Naive B cell (primary cell): Measurements from ENCODE around the gene HAPLN2. TPM values are rescaled to one million over a fixed set of nuclear protein-coding genes. Genes with fewer than 3 reads are reported as not detected.
"Not testable (repeated sequence)": the region's sequence is repeated elsewhere in the genome, so short reads cannot be mapped to it uniquely, and the experiment has no call there.

Experiments
- ATAC-seq, 2 donors: fragments of 150-1000 bp; cut with Tn5 transposase; 2 replicates each; pipeline ENCODE4 v1.10.0; 2021; ENCODE audit warnings: low read depth in 2 of 2, mild to moderate bottlenecking in 2 of 2, moderate library complexity in 2 of 2
- DNase-seq: peaks from one replicate; pipeline ENCODE4 v3.0.0; 2022
- H3K27ac Mint-ChIP-seq, 6 donors: one replicate each; pipeline ENCODE4 v1.8.0; 2020 to 2022; ENCODE audit warnings: mild to moderate bottlenecking in 6 of 6, mixed read lengths in 6 of 6, moderate library complexity in 5 of 6, inconsistent platforms in 2 of 6
- H3K27me3 Mint-ChIP-seq, 3 donors: one replicate each; pipeline ENCODE4 v1.8.0; 2021 to 2022; ENCODE audit warnings: mixed read lengths in 3 of 3, mild to moderate bottlenecking in 1 of 3
- H3K36me3 Mint-ChIP-seq, 2 donors: one replicate each; pipeline ENCODE4 v1.8.0; 2020 to 2022; ENCODE audit warnings: mixed read lengths in 2 of 2, inconsistent platforms in 1 of 2, mild to moderate bottlenecking in 1 of 2
- H3K4me1 Mint-ChIP-seq, 3 donors: one replicate each; pipeline ENCODE4 v1.8.0; 2020 to 2022; ENCODE audit warnings: mixed read lengths in 3 of 3, inconsistent platforms in 1 of 3, mild to moderate bottlenecking in 1 of 3, moderate library complexity in 1 of 3
- H3K4me3 Mint-ChIP-seq, 8 donors: one replicate each; pipeline ENCODE4 v1.8.0; 2020 to 2022; ENCODE audit warnings: mild to moderate bottlenecking in 8 of 8, mixed read lengths in 8 of 8, moderate library complexity in 8 of 8, inconsistent platforms in 2 of 8
- H3K9me3 Mint-ChIP-seq, 7 donors: one replicate each; pipeline ENCODE4 v1.8.0; 2020 to 2022; ENCODE audit warnings: mixed read lengths in 7 of 7, mild to moderate bottlenecking in 5 of 7, inconsistent platforms in 2 of 7, moderate library complexity in 1 of 7
- polyA plus RNA-seq, 6 donors: library from polyadenylated mRNA; unstranded; fragments of 300-500 nt; fragmentation: Illumina TruSeq; gene quantifications; one replicate each; pipeline ENCODE4 v1.2.3, GENCODE V29; 2021; ENCODE audit warnings: low read depth in 6 of 6

The HAPLN2 gene
- polyA plus RNA-seq, 6 donors from 2014 or later: not detected

DNA sequence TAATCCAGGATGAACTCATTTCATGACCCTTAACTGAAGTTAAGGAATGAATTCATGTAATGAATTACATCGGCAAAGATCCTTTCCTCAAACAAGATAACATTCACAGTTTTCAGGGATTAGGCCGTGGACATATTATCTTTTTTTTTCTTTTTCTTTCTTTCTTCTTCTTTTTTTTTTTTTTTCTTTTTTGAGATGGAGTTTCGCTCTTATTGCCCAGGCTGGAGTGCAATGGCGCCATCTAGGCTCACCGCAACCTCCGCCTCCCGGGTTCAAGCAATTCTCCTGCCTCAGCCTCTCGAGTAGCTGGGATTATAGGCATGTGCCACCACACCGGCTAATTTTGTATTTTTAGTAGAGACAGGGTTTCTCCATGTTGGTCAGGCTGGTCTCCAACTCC lies 11.9 kb downstream of the HAPLN2 start:
- H3K27ac Mint-ChIP-seq, H3K4me3 Mint-ChIP-seq, DNase-seq, H3K9me3 Mint-ChIP-seq, ATAC-seq, H3K36me3 Mint-ChIP-seq, H3K4me1 Mint-ChIP-seq: not testable (repeated sequence)
- peaks cover 62 to 65% (median 62%) of the 10 kb centered on the region in 3 donors for H3K27me3 Mint-ChIP-seq

DNA sequence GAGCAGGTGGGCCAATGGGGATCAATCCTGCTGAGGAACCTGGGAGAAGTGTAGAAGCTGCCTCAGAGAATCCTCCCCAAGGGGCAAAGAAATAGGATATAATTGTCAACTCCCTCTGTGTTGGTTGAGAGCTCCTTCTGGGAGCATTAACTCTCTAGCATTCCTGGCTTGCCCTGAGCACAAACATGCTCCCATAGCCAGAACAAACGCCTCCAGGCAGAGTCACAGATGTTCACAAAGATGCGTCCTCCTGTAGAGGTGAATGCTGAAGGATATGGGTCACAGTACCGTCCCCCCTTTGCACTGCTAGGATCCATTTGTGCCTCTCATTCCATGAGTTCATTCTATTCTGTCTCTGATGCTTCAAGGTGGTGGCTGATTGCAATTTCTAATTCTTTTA lies 13.1 kb downstream of the HAPLN2 start:
- H3K4me3 Mint-ChIP-seq: peak overlapping the region in 1 of 8 donors; percentile 22
- no peaks in the 10 kb centered on the region for H3K36me3 Mint-ChIP-seq
- H3K4me1 Mint-ChIP-seq: peaks cover 0 to 1% (median 0%) of the 10 kb centered on the region in 3 donors
- H3K27me3 Mint-ChIP-seq: peaks cover 61 to 68% (median 67%) of the 10 kb centered on the region in 3 donors
- ATAC-seq (no peak), DNase-seq (no peak)
- no peak overlapping the region for H3K27ac Mint-ChIP-seq
- no peaks in the 10 kb centered on the region for H3K9me3 Mint-ChIP-seq

DNA sequence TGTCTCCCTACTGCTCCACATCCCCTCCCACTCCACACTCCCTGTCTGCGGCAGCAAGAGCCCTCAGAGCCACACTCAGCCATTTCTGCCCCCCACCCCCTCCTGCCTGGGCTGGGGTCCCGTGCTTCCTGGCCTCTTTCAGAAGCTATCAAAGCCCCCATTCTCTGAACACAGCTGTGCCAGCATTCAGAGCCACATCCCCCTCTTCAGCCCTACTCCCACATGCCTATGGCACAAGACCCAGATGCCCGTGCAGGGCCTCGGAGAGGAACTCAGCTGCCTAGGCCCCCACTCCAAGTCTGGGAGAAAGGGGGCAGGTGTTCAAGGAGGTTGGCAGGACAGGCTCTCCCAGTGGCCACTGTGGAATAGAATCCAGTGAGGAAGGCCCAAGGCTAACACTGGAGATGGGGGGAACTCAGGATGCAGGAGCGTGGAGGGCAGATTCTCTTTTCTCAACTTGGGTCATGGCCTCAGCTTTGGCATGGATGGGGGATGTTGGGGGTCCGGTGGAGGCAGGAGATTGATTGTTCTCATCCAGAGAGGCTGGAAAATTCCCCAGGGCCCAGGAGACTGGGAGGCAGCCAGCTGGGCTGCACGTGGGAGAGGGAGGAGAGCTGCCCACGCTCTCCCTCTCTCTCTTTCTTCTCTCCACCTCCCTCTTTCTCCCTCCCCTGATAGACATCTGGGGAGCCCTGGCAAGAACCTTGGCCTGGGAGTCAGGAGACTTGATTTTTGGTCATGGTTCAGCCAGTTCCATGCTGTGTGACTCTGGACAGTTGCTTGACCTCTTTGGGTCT lies 19.2 kb downstream of the HAPLN2 start:
- Mint-ChIP-seq H3K4me3 (no peak overlapping the region), H3K27ac (no peak overlapping the region), H3K4me1 (peaks cover 17 to 23% (median 18%) of the 10 kb centered on the region in 3 donors), H3K36me3 (peaks cover 0 to 2% of the 10 kb centered on the region in 2 donors), H3K9me3 (no peaks in the 10 kb centered on the region), H3K27me3 (peaks cover 73 to 81% (median 81%) of the 10 kb centered on the region in 3 donors)
- ATAC-seq (no peak), DNase-seq (no peak)

DNA sequence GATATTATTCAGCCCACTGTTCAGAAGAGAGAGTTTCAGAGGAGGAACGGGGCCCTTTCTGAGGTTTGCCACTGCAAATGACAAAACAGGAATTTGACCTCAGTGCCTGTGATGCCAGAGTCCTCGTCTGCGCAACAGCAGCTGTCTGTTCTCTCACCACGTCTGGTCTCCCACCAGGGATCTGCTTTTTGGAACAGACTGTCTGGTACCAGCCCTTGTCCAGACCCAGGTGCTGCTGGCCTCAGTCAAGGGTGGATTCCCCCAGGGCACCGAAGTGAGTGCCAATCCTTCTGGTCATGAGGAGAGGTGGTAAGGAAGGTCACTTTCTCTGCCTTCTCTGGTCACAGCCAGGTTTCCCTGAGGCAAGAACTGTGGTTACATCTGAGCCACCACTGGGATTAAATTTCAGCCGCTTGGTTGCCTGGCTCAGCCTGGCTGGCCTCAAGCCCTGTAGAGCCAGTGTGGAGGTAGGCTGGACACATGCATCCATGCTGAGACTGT lies 20.4 kb downstream of the HAPLN2 start:
- ATAC-seq: no peak
- Mint-ChIP-seq H3K4me3 (peak overlapping the region in 2 of 8 donors; percentile 30 to 39), H3K4me1 (peaks cover 21 to 29% (median 23%) of the 10 kb centered on the region in 3 donors), H3K9me3 (no peaks in the 10 kb centered on the region), H3K36me3 (peaks cover 0 to 7% of the 10 kb centered on the region in 2 donors), H3K27ac (no peak overlapping the region), H3K27me3 (peaks cover 72 to 83% (median 81%) of the 10 kb centered on the region in 3 donors)
- DNase-seq: no peak

DNA sequence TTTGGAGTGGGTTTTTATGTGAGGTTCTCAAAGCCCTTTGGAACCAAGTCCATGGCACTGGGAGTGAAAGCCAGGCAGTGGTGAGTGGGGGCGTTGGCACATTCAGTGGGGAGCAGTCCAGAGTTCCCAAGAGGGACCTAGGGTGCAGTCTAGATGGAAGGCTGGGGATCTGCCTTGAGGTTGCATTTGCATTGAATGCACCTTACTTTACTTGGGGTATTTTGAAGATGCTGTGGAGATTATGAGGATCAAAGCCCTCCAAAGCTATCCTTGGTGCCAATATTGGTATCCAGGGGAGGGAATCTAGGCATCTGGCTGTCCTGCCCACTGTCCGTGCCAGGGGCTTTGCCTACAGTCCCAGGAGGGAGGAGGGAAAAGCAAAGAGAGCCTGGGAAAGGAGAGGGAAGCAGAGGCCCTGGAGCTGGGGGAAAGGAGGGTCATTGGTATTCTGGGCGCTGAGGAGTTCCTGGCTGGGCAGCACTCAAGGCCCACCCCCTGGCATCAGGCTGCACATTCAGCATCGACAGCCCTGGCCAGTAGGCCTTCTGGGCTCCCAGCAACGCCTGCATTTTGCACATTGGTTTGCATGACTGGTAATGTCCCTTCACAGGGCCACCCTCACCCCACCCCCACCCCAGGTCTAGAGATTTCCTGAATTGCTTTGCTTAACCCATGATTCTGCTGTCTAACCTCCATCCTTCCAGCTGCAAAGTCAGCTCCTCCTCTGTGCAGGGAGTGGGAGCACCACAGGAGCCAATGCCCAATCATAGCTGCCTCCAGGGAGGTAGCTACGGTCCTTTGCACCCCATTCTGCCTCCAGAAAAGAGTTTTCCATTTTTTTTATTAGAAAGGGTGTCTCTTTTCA lies 21.9 kb downstream of the HAPLN2 start:
- H3K4me3 Mint-ChIP-seq: peak overlapping the region in 7 of 8 donors; percentile 18 to 82 (median 74)
- peaks cover 75 to 87% (median 86%) of the 10 kb centered on the region in 3 donors for H3K27me3 Mint-ChIP-seq
- no peak for DNase-seq
- peaks cover 0 to 7% of the 10 kb centered on the region in 2 donors for H3K36me3 Mint-ChIP-seq
- peak overlapping the region in 3 of 6 donors; percentile 43 to 79 (median 49) for H3K27ac Mint-ChIP-seq
- ATAC-seq: no peak
- peaks cover 21 to 29% (median 23%) of the 10 kb centered on the region in 3 donors for H3K4me1 Mint-ChIP-seq
- H3K9me3 Mint-ChIP-seq: no peaks in the 10 kb centered on the region

DNA sequence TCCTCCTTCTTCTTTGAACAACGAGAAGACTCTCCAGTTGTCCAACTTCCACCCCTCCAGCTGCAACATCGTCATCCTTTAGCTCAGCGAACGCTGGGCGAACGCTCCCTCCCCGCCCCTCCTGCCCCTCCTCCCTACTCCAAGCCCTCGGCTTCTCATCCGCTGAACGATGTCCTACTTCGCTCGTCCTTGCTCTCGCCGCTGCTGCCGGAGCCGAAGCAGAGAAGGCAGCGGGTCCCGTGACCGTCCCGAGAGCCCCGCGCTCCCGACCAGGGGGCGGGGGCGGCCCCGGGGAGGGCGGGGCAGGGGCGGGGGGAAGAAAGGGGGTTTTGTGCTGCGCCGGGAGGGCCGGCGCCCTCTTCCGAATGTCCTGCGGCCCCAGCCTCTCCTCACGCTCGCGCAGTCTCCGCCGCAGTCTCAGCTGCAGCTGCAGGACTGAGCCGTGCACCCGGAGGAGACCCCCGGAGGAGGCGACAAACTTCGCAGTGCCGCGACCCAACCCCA lies 22.6 kb downstream of the HAPLN2 start, which contains the start of gene BCAN:
Gene BCAN, plus strand, starts transcription at position 357 of the 504 bp plus-strand sequence. CDS start 3,938 bp downstream, outside the sequence.
- Mint-ChIP-seq H3K9me3 (no peaks in the 10 kb centered on the region), H3K36me3 (peaks cover 0 to 7% of the 10 kb centered on the region in 2 donors), H3K27me3 (peaks cover 70 to 87% (median 87%) of the 10 kb centered on the region in 3 donors), H3K4me1 (peaks cover 21 to 29% (median 23%) of the 10 kb centered on the region in 3 donors), H3K27ac (peak within 1 kb of the TSS in 3 of 6 donors; percentile 43 to 79 (median 49)), H3K4me3 (peak within 1 kb of the TSS; percentile 18 to 82 (median 75))
- peak; percentile 39 to 44 for ATAC-seq
- DNase-seq: no peak

DNA sequence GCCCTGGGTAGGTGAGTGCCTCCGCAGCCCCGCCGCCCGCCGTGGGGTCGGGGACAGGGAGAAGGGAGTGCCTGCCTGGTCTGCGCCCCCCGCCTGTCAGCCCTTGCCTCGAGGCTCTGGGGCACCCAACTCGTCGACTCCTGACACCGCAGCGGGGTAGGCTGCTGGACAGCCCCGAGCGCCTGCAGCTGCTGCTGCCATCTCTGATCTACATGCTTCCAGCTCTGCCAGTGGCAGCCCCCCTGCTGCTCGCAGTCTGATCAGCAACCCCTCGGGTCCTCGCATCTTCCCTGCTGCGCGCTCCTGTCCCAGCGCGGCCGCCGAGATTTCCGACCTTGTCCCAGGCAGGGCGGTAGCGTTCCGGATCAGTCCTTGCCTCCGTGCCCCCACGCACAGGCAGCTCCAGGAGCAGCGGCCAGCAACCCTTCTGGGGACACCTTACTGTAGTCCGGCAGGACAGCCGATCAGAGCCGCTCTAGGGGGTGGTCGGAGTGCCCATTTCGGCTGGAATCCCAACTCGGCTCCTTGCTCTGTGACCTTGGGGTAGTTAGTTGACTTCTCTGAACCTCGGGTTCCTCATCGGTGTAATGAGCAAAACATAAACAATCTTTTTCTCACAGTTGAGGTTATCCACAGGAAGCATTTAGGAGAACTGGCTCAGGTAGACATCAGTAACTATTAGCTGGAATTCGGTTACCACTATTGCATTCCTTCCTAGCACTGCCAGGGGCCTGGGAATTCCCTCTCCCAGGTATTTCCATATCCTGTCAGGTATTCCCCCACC lies 23.2 kb downstream of the HAPLN2 start:
- peaks cover 73 to 93% (median 93%) of the 10 kb centered on the region in 3 donors for H3K27me3 Mint-ChIP-seq
- DNase-seq (no peak), ATAC-seq (no peak)
- peak overlapping the region in 1 of 6 donors; percentile 15 for H3K27ac Mint-ChIP-seq
- peaks cover 21 to 29% (median 23%) of the 10 kb centered on the region in 3 donors for H3K4me1 Mint-ChIP-seq
- H3K4me3 Mint-ChIP-seq: peak overlapping the region in 7 of 8 donors; percentile 63 to 77 (median 74)
- peaks cover 0 to 7% of the 10 kb centered on the region in 2 donors for H3K36me3 Mint-ChIP-seq
- no peaks in the 10 kb centered on the region for H3K9me3 Mint-ChIP-seq

DNA sequence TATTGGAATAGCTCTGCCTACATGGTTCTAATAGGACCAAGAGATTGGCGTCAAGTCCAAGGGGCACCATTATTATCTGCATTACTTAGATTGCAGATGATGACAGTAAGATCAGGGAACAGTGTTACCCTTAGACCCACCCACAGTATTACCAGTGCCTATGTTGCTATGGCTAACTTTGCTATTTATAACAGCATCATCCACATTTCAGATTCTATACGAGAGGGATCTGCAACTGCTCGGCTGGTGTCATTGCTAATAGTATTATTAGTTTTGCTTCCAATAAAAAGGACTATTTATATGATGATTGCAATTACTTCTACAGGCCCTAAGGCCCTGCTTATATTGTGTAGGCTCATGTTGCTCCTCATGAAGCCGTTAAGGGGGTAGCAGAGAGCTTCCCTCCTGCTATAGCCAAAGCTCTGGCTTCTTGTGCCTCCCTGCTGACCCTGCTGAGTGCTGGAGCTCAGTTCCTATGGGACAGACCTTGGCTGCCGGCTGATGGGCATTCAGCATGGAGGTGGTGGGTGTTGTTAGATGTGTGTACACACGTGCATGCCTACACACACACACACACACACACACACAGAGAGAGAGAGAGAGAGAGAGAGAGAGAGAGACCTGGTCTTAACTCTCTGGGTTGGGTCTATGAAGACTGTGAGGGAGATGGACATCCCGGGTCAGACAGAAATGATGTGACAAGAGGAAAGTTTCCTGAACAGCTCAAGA lies 24.0 kb downstream of the HAPLN2 start:
- DNase-seq: no peak
- Mint-ChIP-seq H3K9me3 (no peaks in the 10 kb centered on the region), H3K36me3 (peaks cover 0 to 7% of the 10 kb centered on the region in 2 donors), H3K4me1 (peaks cover 21 to 29% (median 23%) of the 10 kb centered on the region in 3 donors), H3K27ac (peak overlapping the region in 2 of 6 donors; percentile 24 to 56), H3K27me3 (peaks cover 76 to 97% (median 97%) of the 10 kb centered on the region in 3 donors), H3K4me3 (peak overlapping the region in 7 of 8 donors; percentile 29 to 77 (median 67))
- no peak for ATAC-seq

DNA sequence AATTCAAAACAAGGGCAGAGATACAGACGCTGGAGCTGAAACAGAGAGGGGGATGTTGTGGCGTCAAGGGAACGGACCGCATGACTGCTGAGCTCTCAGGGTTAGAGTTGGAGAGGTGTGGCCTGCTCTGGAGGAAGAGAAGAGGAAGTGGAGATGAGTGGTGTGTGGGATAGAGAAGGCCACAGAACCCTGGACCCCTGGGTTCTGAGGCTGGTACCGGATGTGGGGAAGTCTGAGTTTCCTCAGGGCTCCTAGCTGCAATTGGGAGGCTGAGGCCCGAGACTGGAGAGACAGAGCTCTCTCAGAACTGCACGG lies 24.5 kb downstream of the HAPLN2 start:
- no peak for DNase-seq
- peak overlapping the region in 1 of 6 donors; percentile 56 for H3K27ac Mint-ChIP-seq
- H3K27me3 Mint-ChIP-seq: peaks cover 77 to 97% (median 97%) of the 10 kb centered on the region in 3 donors
- H3K4me3 Mint-ChIP-seq: no peak overlapping the region
- H3K9me3 Mint-ChIP-seq: no peaks in the 10 kb centered on the region
- H3K36me3 Mint-ChIP-seq: peaks cover 0 to 7% of the 10 kb centered on the region in 2 donors
- H3K4me1 Mint-ChIP-seq: peaks cover 21 to 29% (median 23%) of the 10 kb centered on the region in 3 donors
- peak; percentile 79 to 81 for ATAC-seq

DNA sequence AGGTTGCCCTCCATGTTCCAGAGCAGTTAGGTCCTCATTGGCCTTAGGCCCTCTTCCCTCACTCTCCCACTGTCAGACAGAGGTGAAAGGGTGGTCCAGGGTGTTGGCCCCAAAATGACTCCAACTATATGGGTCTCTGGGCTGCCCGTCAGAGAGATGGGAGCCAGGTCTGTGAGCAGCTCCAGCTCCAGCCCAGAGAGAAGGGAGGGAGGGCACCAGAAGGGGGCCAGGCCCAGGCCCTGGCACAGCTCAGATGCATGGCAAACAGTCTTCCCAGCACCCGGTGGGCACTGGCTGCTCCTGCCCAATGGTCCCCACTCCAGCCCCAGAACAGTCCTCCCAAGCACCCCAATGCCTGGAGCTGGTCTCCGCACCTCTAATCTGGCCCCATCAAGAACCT lies 24.9 kb downstream of the HAPLN2 start:
- DNase-seq (no peak), ATAC-seq (no peak)
- peaks cover 21 to 29% (median 23%) of the 10 kb centered on the region in 3 donors for H3K4me1 Mint-ChIP-seq
- peaks cover 0 to 7% of the 10 kb centered on the region in 2 donors for H3K36me3 Mint-ChIP-seq
- H3K27ac Mint-ChIP-seq: no peak overlapping the region
- no peaks in the 10 kb centered on the region for H3K9me3 Mint-ChIP-seq
- peaks cover 77 to 97% (median 96%) of the 10 kb centered on the region in 3 donors for H3K27me3 Mint-ChIP-seq
- H3K4me3 Mint-ChIP-seq: no peak overlapping the region

DNA sequence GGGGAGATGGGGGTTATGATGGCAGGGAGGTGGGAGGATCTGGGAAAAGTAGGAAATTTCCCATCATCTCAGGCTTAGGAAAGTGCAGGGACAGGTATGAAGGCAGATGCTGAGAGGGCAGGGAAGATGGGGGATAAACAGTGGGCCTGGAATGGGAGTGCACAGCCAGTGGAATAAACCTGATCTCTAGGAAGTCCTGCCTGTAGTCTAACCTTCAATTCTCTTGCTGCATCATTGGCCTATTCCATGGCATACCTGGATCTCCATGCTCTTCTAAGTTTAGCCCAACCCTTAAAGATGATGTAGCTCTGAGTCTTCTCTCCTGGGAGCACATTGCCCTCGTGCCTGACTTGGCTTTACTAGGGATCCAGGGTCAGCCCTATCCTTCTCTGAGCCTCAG lies 25.4 kb downstream of the HAPLN2 start:
- peaks cover 21 to 29% (median 23%) of the 10 kb centered on the region in 3 donors for H3K4me1 Mint-ChIP-seq
- no peak for DNase-seq
- peaks cover 76 to 97% (median 96%) of the 10 kb centered on the region in 3 donors for H3K27me3 Mint-ChIP-seq
- ATAC-seq: no peak
- H3K27ac Mint-ChIP-seq: peak overlapping the region in 1 of 6 donors; percentile 27
- H3K9me3 Mint-ChIP-seq: no peaks in the 10 kb centered on the region
- H3K4me3 Mint-ChIP-seq: no peak overlapping the region
- H3K36me3 Mint-ChIP-seq: peaks cover 0 to 7% of the 10 kb centered on the region in 2 donors

DNA sequence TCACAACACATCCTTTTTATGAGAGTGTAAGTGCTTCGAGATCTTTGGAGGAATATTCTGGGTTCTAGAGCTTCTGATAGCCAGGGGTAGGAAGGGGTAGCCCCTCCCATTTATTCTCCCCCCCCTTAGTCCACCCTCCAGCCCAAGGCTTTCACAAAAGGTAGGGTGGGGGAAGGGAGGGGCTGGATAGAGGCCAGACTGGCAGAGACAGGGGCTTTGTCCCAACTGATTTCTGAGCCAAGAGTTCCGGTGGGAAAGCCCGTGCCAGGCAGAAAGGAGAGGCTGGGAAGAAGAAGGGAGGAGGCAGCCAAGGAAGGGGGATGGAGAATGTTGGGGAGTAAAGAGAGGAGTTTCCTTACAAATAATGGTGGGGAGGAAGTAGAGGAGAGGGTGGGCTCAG lies 25.8 kb downstream of the HAPLN2 start:
- DNase-seq (no peak), ATAC-seq (no peak)
- Mint-ChIP-seq H3K36me3 (peaks cover 0 to 7% of the 10 kb centered on the region in 2 donors), H3K9me3 (no peaks in the 10 kb centered on the region), H3K27me3 (peaks cover 77 to 97% (median 96%) of the 10 kb centered on the region in 3 donors), H3K27ac (peak overlapping the region in 2 of 6 donors; percentile 27 to 92), H3K4me1 (peaks cover 21 to 29% (median 23%) of the 10 kb centered on the region in 3 donors), H3K4me3 (no peak overlapping the region)
